ENCODE results near the gene TBCCD1. TPM values are rescaled to one million over a fixed set of nuclear protein-coding genes. Genes with fewer than 3 reads are reported as not detected.

The TBCCD1 gene
- total and polyA plus RNA-seq, 2 of the 4 experiments (the other 2 are of a cell fraction), result 7.9 to 19.7 TPM

DNA sequence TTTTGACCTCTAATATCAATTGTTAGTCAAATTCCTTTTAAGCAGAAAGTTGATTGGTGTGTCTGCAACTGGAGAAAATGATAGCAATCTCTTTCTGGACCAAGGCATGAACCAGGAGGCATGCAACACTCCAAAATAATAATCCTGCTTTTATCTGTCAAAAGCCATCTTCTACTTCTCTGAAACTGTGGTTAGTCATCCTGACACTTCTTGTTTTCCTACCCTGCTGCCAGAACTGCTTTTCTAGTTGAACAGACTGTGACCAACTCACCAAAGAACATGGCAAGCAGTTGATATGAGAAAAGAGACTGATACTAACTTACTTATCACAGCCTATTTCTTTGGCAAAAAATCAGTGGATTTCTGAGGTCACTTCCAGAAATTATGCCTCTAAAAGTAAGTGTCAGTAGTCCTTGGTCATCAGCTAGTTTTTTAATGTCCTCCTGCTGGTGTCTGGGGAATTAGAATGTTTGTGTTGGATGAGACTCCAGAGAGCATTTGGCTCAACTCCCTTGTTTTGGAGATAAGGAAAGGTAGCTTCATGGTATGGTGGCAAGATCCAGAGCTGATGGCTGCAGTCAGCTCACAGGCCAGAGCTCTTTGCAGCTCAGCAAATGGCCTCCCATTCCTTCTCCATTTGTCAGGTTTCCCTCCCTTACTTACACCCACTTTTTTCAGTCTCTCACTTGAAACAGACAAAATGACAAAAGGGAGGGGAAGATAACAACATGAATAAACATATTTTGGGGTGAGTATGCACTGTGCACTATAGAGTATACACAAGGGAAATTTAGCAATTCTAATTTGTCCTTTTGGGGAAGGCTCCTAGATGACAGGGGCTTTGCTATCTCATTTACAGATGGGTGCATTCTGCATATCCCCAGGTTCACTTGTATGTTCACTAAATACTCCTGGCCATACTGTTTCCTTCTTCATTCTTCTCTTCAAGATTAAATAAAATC, 30.0 kb downstream of the TBCCD1 start:
- Histone ChIP-seq H4K91ac (ENCODE audit: insufficient read depth, low read depth, low read length) (no peak overlapping the region), H2BK120ac (ENCODE audit: low read depth, low read length) (no peak overlapping the region), H4K8ac (ENCODE audit: low read depth in 2 of 2, low read length in 2 of 2) (no peak overlapping the region), H2BK15ac (ENCODE audit: low read depth, low read length) (no peak overlapping the region), H4K5ac (ENCODE audit: low read depth, low read length) (no peak overlapping the region), H3K23ac (ENCODE audit: low read depth, low read length) (no peak overlapping the region), H4K20me1 (ENCODE audit: insufficient read depth, low read length) (no peaks in the 10 kb centered on the region), H3K4me2 (ENCODE audit: low read depth, low read length) (no peak overlapping the region), H3K9me3 (ENCODE audit: control insufficient read depth, insufficient read depth, low read length) (no peaks in the 10 kb centered on the region), H3K4me1 (ENCODE audit: control insufficient read depth, insufficient read depth, low read length) (no peaks in the 10 kb centered on the region), H2AK9ac (replicated peaks; ENCODE audit: low read depth, low read length, poor library complexity) (no peak overlapping the region), H3K18ac (ENCODE audit: low read depth, low read length) (no peak overlapping the region), H3K27ac (ENCODE audit: insufficient read depth, low read length) (no peak overlapping the region), H2BK20ac (ENCODE audit: low read depth, low read length) (no peak overlapping the region), H3K4ac (ENCODE audit: low read depth, low read length) (no peak overlapping the region), H3K9ac (ENCODE audit: low read depth, low read length) (no peak overlapping the region), H3K4me3 (ENCODE audit: insufficient read depth, low read depth, low read length) (no peak overlapping the region), H2AK5ac (ENCODE audit: low read depth, low read length) (no peak overlapping the region), H3K36me3 (ENCODE audit: control insufficient read depth, insufficient read depth, low read length) (0 out of 2 replicates have a peak, but pooled peaks cover 1% of the 10 kb centered on the region), H2AFZ (replicated peaks; ENCODE audit: low read length, poor library complexity) (no peak overlapping the region), H3K56ac (ENCODE audit: extremely low read depth, insufficient read depth, low read length) (no peak overlapping the region), H3K9me1 (ENCODE audit: insufficient read depth, low read length) (no peaks in the 10 kb centered on the region; the same call in 1 of the 2 replicates), H2BK5ac (ENCODE audit: low read depth, low read length, poor library complexity, severe bottlenecking) (no peak overlapping the region), H3K27me3 (ENCODE audit: control insufficient read depth, insufficient read depth, low read length) (no peaks in the 10 kb centered on the region), H3K79me1 (ENCODE audit: low read depth in 1 of 2, low read length in 2 of 2) (no peaks in the 10 kb centered on the region), H3K14ac (replicated peaks; ENCODE audit: low read depth, low read length) (no peak overlapping the region)
- peak; percentile 15 for DNase-seq
- intact Hi-C loops (cut with micrococcal nuclease), result no loop called here
- in situ Hi-C loops (cut with MboI; ENCODE audit: low sequenced_read_pairs), result loop anchor here (5.0 kb wide), 2 partner anchors 275 to 555 kb away; no protein-coding TSS in a partner anchor
- no peak for ATAC-seq (ENCODE audit: low read depth)
- dilution Hi-C loops (cut with HindIII; ENCODE audit: low sequenced_read_pairs, unreplicated experiment), result no loop called here
- ChIA-PET CTCF (no interaction called here), POLR2A (ENCODE audit: unreplicated experiment) (no interaction called here)
- no TSS peak for BruUV-seq (replicated peaks)
- TF ChIP-seq SMC3 (IDR thresholded peaks at IDR 0.05; ENCODE audit: low read depth, low read length) (no peak), MAFK (IDR thresholded peaks at IDR 0.05; ENCODE audit: low read depth, low read length) (no peak), FOS (IDR thresholded peaks at IDR 0.05; ENCODE audit: low read depth, low read length) (no peak), RAD21 (IDR thresholded peaks at IDR 0.05; ENCODE audit: low read length) (no peak), RCOR1 (IDR thresholded peaks at IDR 0.05; ENCODE audit: insufficient replicate concordance, low read length) (no peak), POLR2A (IDR thresholded peaks at IDR 0.05; ENCODE audit: low read depth, low read length) (no peak), CEBPB (IDR thresholded peaks at IDR 0.05; ENCODE audit: low read depth, low read length) (no peak), CHD1 (IDR thresholded peaks at IDR 0.05; ENCODE audit: low read depth, low read length) (no peak), MXI1 (IDR thresholded peaks at IDR 0.05; ENCODE audit: borderline replicate concordance, low read depth, low read length) (no peak), MAZ (IDR thresholded peaks at IDR 0.05; ENCODE audit: borderline replicate concordance, low read depth, low read length) (no peak), RFX5 (IDR thresholded peaks at IDR 0.05; ENCODE audit: low read depth, low read length) (no peak), NFE2L2 (IDR thresholded peaks at IDR 0.05; ENCODE audit: low read depth, low read length) (no peak)
- TF ChIP-seq, protein P1, sequence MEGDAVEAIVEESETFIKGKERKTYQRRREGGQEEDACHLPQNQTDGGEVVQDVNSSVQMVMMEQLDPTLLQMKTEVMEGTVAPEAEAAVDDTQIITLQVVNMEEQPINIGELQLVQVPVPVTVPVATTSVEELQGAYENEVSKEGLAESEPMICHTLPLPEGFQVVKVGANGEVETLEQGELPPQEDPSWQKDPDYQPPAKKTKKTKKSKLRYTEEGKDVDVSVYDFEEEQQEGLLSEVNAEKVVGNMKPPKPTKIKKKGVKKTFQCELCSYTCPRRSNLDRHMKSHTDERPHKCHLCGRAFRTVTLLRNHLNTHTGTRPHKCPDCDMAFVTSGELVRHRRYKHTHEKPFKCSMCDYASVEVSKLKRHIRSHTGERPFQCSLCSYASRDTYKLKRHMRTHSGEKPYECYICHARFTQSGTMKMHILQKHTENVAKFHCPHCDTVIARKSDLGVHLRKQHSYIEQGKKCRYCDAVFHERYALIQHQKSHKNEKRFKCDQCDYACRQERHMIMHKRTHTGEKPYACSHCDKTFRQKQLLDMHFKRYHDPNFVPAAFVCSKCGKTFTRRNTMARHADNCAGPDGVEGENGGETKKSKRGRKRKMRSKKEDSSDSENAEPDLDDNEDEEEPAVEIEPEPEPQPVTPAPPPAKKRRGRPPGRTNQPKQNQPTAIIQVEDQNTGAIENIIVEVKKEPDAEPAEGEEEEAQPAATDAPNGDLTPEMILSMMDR (conservative IDR thresholded peaks at IDR 0.05; ENCODE audit: low read depth, low read length), result no peak
- TF ChIP-seq, protein P2, sequence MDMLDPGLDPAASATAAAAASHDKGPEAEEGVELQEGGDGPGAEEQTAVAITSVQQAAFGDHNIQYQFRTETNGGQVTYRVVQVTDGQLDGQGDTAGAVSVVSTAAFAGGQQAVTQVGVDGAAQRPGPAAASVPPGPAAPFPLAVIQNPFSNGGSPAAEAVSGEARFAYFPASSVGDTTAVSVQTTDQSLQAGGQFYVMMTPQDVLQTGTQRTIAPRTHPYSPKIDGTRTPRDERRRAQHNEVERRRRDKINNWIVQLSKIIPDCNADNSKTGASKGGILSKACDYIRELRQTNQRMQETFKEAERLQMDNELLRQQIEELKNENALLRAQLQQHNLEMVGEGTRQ (IDR thresholded peaks at IDR 0.05; ENCODE audit: low read depth, low read length), result no peak
- TF ChIP-seq, protein P3, sequence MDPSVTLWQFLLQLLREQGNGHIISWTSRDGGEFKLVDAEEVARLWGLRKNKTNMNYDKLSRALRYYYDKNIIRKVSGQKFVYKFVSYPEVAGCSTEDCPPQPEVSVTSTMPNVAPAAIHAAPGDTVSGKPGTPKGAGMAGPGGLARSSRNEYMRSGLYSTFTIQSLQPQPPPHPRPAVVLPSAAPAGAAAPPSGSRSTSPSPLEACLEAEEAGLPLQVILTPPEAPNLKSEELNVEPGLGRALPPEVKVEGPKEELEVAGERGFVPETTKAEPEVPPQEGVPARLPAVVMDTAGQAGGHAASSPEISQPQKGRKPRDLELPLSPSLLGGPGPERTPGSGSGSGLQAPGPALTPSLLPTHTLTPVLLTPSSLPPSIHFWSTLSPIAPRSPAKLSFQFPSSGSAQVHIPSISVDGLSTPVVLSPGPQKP (IDR thresholded peaks at IDR 0.05; ENCODE audit: borderline replicate concordance, low read depth, low read length), result no peak

Data from IMR-90 (cell line).